Activated CD4-positive, alpha-beta T cell treated with anti-CD3 and anti-CD28 coated beads for 48 hours (primary cell): ENCODE measurements around the gene COMT.
A peak's percentile ranks its signal among the peaks of the same experiment; 100 is the strongest.

Source experiments
- DNase-seq: peaks from one replicate; pipeline ENCODE4 v3.0.0-alpha.2; 2020

Gene COMT

DNA sequence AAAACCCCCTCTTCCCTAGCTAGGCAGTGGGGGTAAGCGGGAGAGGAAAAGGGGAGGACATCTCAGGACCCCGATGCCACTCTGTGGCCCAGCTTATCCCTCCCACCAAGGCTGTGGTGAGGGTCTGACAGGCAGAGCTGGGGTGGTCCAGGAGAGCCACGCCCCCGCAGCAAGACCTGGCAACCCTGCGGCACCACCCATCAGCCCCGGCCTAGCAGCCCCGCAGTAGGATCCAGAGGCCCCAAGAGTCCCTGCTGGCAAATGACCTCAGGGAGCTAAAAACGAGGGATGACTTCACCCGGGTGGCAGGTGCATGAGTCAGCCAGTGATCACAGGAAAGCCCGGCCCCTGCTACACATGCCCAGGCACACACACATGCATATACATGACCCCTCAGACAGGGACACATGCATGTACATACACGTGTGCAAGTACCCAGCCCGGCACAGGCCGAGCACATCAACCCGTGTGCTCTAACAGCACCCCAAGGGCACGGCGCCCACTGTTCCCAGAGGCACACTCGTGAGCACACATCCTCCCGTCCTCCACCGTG is 42.7 kb downstream of the COMT start:
- DNase-seq: peak; percentile 40

DNA sequence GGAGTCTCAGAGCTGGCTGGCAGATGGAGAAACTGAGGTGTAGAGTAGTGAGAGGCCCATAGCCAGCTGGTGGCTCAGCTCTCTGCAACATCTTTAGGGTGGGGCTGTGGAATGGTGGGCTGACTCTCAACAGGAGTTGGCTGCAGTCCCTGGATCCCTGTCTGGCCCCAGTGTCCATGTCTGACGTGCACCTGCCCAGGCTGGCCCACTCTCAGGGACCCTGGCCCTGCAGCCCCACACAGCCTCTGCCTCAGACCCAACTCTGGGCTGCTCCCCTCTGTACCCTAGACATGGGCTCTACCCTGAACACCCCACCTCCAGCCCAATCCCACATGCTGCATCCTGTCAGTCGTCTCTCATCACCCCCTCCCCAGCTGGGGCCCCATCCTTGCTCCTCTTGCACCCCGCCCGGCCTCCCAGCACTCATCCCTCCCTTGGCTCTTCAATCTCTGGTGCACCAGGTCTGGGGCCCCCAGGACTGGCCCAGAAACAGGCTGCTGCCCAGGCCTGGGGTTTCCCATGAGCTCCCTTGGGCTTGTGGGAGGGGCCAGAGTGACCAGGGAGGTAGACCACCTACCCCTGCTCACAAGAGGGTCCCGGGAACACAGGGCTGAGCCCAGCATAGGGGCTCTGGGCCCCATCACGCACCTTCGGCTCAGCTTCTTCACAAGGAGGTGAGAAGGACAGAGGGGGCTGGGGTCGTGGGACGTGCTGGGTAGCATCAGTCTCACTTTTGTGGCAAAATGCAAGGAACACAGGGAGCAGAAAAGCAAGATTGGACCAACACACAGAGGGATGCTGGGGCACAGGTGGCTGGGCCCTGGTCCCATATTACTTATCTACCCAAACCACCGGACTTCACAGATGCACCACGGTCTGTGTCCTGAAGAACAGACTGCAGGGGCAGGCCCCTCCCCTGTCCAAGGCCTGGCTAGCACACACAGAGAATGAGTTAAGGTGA is 43.6 kb downstream of the COMT start:
- no peak for DNase-seq

GRCh38 chr22:19986011-19986409 is 44.4 kb downstream of the COMT start:
- DNase-seq: no peak

DNA sequence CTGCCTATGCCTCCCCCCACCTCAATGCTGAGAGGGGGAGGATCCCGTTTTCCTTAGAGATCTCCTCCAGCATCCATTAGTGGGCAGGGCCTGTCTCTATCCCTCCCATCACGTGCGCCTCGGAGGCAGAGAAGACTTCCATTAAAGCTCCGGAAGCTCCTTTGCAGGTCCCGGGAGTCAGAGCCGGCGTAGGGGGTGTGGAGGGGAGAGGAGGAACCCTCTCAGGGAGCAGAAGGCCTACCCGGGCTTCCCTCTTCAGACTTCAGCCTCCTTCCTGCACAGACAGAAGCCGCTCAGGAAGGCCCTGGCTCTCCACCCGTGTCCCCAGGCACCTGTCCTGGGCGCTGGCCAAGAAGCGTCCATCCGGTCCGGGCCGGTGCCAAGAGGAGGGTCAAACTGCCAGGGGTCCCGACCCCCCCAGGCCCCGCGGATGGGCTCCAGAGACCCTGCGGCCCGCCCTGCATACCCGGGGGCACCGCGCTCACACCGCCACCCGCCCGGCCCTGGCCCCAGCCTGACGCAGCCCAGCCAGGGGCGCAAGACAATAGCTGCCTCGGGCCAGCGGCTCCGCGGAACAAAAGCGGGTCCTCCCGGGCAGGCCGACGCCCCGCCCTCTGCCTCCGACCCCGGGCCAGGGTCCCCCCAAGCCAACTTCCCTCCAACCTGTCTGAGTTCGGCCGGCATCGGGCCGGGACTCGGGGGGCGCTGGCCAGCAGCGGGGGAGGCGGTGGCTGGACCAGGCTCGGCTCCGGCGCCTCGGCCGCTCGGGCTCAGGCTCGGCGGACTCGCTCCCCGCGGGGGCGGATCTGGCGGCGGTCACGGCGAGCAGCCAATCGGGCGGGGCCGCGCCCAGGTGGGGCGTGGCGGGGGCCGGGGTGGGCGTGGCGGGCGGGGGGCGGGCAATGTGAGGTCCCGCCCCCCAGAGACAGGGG is 45.1 kb downstream of the COMT start:
- peak; percentile 75 for DNase-seq

- no peak for DNase-seq
Observed at GRCh38 chr22:19987394-19988306, 46.1 kb downstream of the COMT start.

- no peak for DNase-seq
Observed at GRCh38 chr22:19988331-19988808, 46.8 kb downstream of the COMT start.

DNA sequence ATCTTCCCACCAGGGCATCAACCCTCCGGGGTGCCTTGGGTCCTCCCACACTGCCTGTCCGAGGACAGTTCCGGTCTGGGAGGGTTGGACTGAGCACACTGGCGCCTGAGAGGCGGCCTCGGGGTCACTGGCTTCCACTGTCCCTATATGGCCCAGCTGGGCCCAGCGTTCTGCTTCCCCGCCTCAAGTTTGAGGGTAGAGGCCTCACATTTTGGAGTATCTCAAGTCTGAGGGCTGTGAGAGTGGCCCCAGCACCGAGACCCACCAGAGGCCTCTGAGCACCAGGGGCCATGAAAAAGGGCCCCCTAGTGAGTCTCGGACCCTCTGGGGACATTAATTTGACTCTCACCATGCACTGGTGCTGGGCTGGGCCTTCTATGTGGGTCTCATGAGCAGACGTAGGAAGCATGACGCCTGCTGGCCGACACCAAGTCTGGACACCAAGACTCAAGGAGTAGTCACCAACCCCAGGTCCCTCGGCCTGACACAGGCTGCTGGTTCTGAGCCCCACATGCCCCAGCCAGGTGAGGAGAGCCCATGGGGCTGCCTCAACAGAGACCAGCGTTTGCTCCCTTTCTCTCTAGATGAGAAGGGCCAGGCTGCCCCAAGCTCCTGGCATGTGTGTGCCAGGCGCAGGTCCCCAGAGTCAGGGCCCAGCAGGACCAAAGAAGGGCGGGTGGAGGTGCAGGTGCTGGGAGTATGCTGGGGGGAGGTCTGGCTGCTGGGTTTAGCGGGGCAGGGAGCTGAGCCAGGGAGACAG is 47.6 kb downstream of the COMT start:
- no peak for DNase-seq

- no peak for DNase-seq
Observed at GRCh38 chr22:19989725-19990067, 48.1 kb downstream of the COMT start.

DNA sequence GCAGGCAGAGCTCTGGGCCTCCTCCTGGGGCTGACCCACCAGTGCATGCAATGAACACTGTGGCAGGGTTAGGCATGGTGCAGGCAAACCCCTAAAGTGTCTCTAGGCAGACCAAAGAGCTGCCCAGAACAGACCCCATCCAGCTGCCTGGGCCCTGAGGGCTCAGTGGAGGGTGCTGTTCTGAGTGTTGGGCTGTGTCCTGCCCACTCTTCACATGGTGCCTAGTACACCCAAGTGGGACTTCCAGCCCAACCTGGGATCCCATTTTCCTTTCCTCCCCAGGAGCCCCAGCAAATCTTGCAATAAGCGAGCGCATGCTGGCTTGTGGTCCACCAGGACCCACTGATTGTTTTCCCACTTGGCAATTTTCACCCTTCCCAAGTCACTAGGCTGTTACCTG is 48.6 kb downstream of the COMT start:
- no peak for DNase-seq

- no peak for DNase-seq
Observed at GRCh38 chr22:19990609-19991394, 49.2 kb downstream of the COMT start.

DNA sequence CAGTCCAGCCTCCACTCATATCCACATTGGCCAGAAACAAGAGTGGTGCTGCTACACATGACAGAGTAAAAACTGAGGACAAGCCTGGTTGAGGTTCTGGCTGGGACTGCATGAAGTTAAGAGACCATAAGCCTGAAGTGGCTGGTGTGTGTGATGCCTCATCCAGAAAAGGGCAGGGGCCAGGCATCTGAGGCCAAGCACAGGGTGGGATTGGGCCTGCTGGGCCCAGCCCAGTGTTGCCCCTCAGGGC is 49.7 kb downstream of the COMT start:
- no peak for DNase-seq

DNA sequence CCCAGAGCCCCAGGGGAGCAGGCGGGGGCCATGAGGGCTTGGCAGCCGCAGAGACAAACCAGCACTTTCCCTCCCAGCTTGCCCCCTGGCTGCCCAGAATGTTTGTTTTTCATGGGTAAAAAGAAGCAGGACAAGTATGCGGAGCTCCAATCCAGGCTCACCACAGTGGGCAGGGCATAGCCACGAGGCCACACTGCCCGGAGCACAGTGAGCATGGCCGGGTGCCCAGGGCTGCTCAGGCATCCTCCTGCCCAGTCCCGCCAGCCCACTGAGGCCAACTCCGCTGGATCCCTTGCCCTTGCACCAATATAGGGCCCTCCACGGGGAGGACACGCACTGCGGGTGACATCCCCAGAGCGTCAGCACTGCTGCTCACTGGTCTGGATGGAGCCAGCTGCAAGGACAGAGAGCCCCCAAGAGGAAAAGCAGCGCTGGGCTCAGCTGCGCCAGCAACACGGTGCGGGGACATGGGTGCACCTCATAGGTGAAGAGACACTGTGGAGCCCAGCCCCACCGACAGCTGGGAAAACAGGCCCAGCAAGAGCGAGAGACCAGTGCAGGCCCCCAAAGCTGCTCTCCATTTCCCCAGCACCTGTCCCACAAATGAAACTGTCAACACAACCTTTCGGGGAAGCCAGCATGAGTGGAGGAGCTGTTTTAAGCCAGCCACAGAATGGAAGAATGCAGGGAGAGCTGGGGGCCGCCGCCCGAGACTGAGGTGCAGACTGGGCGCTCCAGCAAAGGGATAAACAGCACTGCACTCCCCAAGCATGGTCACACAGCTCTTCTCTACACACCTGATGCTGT is 50.3 kb downstream of the COMT start:
- no peak for DNase-seq

- DNase-seq: no peak
Observed at GRCh38 chr22:19992481-19992911, 50.9 kb downstream of the COMT start.

GRCh38 chr22:19992921-19993355 is 51.4 kb downstream of the COMT start:
- DNase-seq: no peak

- no peak for DNase-seq
Observed at GRCh38 chr22:19993926-19994325, 52.4 kb downstream of the COMT start.

DNA sequence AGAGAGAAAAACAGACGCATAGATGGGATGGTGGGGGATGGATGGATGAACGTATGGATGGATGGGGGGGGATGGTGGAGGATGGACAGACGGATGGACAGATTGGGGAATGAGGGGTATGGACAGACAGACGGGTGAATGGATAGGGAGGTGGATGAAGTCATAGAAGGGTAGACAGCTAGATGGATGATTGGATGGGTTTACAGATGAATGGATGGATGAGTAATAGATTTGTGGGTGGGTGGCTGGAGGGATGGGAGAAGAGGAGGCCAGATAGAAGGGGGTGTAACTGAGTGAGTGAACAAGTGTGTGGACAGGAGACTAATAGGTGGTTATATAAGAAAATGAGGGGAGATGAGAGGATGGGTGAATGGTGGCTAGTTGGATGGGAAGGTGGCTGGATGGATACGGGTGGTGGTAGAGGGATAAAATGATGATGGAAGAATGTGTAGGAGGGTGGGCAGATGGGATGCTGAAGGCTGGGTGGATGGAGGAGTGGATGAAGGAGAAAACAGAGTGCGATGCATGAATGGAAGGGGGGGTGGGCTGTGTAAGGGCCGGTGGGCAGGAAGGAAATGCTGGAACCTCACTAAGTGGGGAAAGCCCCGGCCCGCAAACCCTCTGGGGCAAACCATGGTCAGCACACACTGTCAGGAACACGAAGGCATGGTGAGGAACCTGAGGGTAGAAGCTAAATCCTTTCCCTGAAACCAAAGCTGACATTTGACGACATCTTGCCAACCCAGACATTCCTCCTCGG is 53.5 kb downstream of the COMT start:
- DNase-seq: no peak

GRCh38 chr22:19995611-19996339 is 54.2 kb downstream of the COMT start:
- no peak for DNase-seq

GRCh38 chr22:19996694-19997384 is 55.3 kb downstream of the COMT start:
- DNase-seq: no peak
